GM23338 (cell line): ENCODE data around the gene ACSM4.

ENCODE experiments used
- REST ChIP-seq: IDR thresholded peaks from one replicate; pipeline ENCODE4 v1.6.1; 2018; ENCODE audit warnings: antibody characterized with exemption; ENCODE audit not compliant: unreplicated experiment
- TF ChIP-seq, protein P1 (sequence below), 2 experiments: fragments of 200-600 bp in 1 of 2; sonication (generic) in 1 of 2; conservative IDR thresholded peaks; 2 replicates each; pipeline versions ENCODE4 v1.5.1 to v1.6.1; 2016 to 2017; ENCODE audit warnings: antibody characterized with exemption in 2 of 2, low read depth in 2 of 2, mild to moderate bottlenecking in 2 of 2, moderate library complexity in 1 of 2

- TF ChIP-seq, protein P1, sequence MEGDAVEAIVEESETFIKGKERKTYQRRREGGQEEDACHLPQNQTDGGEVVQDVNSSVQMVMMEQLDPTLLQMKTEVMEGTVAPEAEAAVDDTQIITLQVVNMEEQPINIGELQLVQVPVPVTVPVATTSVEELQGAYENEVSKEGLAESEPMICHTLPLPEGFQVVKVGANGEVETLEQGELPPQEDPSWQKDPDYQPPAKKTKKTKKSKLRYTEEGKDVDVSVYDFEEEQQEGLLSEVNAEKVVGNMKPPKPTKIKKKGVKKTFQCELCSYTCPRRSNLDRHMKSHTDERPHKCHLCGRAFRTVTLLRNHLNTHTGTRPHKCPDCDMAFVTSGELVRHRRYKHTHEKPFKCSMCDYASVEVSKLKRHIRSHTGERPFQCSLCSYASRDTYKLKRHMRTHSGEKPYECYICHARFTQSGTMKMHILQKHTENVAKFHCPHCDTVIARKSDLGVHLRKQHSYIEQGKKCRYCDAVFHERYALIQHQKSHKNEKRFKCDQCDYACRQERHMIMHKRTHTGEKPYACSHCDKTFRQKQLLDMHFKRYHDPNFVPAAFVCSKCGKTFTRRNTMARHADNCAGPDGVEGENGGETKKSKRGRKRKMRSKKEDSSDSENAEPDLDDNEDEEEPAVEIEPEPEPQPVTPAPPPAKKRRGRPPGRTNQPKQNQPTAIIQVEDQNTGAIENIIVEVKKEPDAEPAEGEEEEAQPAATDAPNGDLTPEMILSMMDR (conservative IDR thresholded peaks at IDR 0.05; ENCODE audit: low read depth in 2 of 2), result no peak
- TF ChIP-seq REST, result no peak
Measured at GRCh38 chr12:7289743-7290142, 14.1 kb upstream of the ACSM4 start.
